Right lobe of liver (tissue), 6 donors: ENCODE results near the gene RXFP1. TPM values are rescaled to one million over a fixed set of nuclear protein-coding genes. Genes with fewer than 3 reads are reported as not detected.

Experiments
- ATAC-seq, 4 donors: fragments of 200-7000 bp; cut with Tn5 transposase; one replicate each; pipeline ENCODE4 v1.9.1; 2020; ENCODE audit warnings: mild to moderate bottlenecking in 4 of 4, moderate library complexity in 4 of 4
- DNase-seq, 3 donors: peaks; one replicate each; pipeline ENCODE4 v3.0.0-alpha.2; 2020
- H3K27ac ChIP-seq, 3 donors: fragments of 200-600 bp; one replicate each; pipeline ENCODE4 v1.8.0; 2022
- H3K27me3 ChIP-seq, 2 donors: fragments of 200-600 bp; one replicate each; pipeline ENCODE4 v1.8.0; 2022
- H3K36me3 ChIP-seq, 4 donors: fragments of 200-600 bp; sonication (generic) in 1 of 4; one replicate each; pipeline versions ENCODE4 v1.5.1 to v1.8.0; 2017 to 2022; ENCODE audit warnings: control low read depth in 1 of 4
- H3K4me1 ChIP-seq, 4 donors: fragments of 200-600 bp; sonication (generic) in 1 of 4; one replicate each; pipeline versions ENCODE4 v1.5.1 to v1.8.0; 2017 to 2022; ENCODE audit warnings: control low read depth in 1 of 4
- H3K4me3 ChIP-seq, 3 donors: fragments of 200-600 bp; one replicate each; pipeline ENCODE4 v1.8.0; 2022
- H3K9me3 ChIP-seq, 4 donors: fragments of 200-600 bp; sonication (generic) in 1 of 4; one replicate each; pipeline versions ENCODE4 v1.5.1 to v1.8.0; 2017 to 2022; ENCODE audit warnings: control low read depth in 1 of 4
- POLR2A ChIP-seq: fragments of 450-650 bp; IDR thresholded peaks from one replicate; pipeline ENCODE4 v1.6.1; 2017; ENCODE audit warnings: antibody characterized with exemption, mild to moderate bottlenecking
- WGBS: methylation state at CpG from one replicate; pipeline ENCODE4 v1.1.6; 2018; ENCODE audit warnings: low coverage, low lambda C conversion rate; ENCODE audit not compliant: insufficient coverage; ENCODE audit errors: missing lambda C conversion rate; 5-methylcytosine and 5-hydroxymethylcytosine counted together
- intact Hi-C, 2 donors: fragments of 100-400 bp; cut with DNase I; formaldehyde crosslinking; loops; one replicate each; pipeline versions ENCODE4 v1.11.2 to v1.14.1; 2022
- total RNA-seq, 6 experiments: library from RNA; depleted of rRNA in 2 of 6; stranded (reverse); fragments of >200 nt in 2 of 6; fragmentation: NEBNext Ultra II Directional in 3 of 6; extraction: Animal tissue kit (Norgen Biotek cat#: 25700) in 3 of 6; gene quantifications; one replicate each; pipeline versions ENCODE4 v1.1.0 to v1.2.4, GENCODE V29; 2016 to 2023
- TF ChIP-seq, protein P1 (sequence below), 4 donors: fragments of 200-600 bp in 3 of 4; fragments of 450-650 bp in 1 of 4; IDR thresholded peaks; one replicate each; pipeline versions ENCODE4 v1.5.1 to v1.8.0; 2016 to 2022; ENCODE audit warnings: antibody characterized with exemption in 4 of 4, mild to moderate bottlenecking in 2 of 4
- donor health status: DM: no; HTN: yes; CAD: no.
- donor health status: DM: no; HTN: no; CAD: no.
- donor health status: DM: no; HTN: no; CAD: no.
- donor health status: DM: no; HTN: yes; CAD: no.
- donor health status: DM: no; HTN: yes; CAD: no.

RXFP1 gene
- total RNA-seq, 6 experiments from 2014 or later, result 0.88 to 3.4 (median 1.3) TPM

DNA sequence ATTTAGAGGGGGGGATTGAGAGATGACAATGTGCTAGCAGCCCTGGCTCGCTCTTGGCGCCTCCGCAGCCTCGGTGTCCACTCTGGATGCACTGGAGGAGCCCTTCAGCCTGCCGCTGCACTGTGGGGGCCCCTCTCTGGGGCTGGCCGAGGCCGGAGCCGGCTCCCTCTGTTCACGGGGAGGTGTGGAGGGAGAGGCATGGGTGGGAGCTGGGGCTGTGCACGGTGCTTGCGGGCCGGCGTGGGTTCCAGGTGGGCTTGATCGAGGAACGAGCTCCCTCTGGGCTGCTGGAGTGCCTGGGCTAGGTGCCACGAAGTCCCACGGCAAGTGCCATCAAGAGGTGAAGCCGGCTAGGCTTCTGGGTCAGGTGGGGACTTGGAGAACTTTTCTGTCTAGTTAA, 143.1 kb downstream of the RXFP1 start:
- intact Hi-C loops, result no loop called here
- H3K27me3 ChIP-seq, result no peaks in the 10 kb centered on the region
- ATAC-seq, result no peak
- WGBS, result 96% methylated on average over 5 of the region's 18 CpGs
- H3K4me1 ChIP-seq, result no peaks in the 10 kb centered on the region
- no peak overlapping the region for H3K4me3 ChIP-seq
- DNase-seq, result no peak
- H3K36me3 ChIP-seq, result no peaks in the 10 kb centered on the region
- TF ChIP-seq POLR2A, result no peak
- TF ChIP-seq, protein P1, sequence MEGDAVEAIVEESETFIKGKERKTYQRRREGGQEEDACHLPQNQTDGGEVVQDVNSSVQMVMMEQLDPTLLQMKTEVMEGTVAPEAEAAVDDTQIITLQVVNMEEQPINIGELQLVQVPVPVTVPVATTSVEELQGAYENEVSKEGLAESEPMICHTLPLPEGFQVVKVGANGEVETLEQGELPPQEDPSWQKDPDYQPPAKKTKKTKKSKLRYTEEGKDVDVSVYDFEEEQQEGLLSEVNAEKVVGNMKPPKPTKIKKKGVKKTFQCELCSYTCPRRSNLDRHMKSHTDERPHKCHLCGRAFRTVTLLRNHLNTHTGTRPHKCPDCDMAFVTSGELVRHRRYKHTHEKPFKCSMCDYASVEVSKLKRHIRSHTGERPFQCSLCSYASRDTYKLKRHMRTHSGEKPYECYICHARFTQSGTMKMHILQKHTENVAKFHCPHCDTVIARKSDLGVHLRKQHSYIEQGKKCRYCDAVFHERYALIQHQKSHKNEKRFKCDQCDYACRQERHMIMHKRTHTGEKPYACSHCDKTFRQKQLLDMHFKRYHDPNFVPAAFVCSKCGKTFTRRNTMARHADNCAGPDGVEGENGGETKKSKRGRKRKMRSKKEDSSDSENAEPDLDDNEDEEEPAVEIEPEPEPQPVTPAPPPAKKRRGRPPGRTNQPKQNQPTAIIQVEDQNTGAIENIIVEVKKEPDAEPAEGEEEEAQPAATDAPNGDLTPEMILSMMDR (IDR thresholded peaks at IDR 0.05), result no peak
- H3K9me3 ChIP-seq, result no peaks in the 10 kb centered on the region
- H3K27ac ChIP-seq, result no peak overlapping the region

DNA sequence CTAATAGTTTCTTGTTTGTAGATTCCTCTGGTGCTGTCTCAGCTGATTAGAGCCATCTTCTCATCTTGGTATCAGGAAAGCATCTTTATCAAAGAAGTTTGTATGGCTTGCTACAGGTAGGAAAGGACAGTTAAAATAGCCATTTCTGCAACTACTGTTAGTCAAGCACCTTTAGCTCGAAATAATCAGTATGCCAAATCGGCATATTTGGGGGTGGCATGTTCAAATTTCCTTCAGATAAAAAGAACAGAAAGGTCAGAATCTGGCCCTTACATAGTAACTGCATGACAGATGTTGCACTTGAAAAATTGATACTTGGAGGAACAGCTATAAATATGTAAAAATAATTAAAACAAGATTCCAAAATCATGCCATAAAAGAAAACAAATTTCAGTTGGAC, 145.2 kb downstream of the RXFP1 start:
- H3K4me1 ChIP-seq, result no peaks in the 10 kb centered on the region
- H3K36me3 ChIP-seq, result no peaks in the 10 kb centered on the region
- ATAC-seq, result no peak
- 80% methylated on average over 2 of the region's 2 CpGs for WGBS
- no peaks in the 10 kb centered on the region for H3K9me3 ChIP-seq
- no peak for DNase-seq
- H3K27ac ChIP-seq, result no peak overlapping the region
- intact Hi-C loops, result no loop called here
- H3K4me3 ChIP-seq, result no peak overlapping the region
- H3K27me3 ChIP-seq, result no peaks in the 10 kb centered on the region
- no peak for TF ChIP-seq POLR2A
- TF ChIP-seq, protein P1 (IDR thresholded peaks at IDR 0.05), result no peak

DNA sequence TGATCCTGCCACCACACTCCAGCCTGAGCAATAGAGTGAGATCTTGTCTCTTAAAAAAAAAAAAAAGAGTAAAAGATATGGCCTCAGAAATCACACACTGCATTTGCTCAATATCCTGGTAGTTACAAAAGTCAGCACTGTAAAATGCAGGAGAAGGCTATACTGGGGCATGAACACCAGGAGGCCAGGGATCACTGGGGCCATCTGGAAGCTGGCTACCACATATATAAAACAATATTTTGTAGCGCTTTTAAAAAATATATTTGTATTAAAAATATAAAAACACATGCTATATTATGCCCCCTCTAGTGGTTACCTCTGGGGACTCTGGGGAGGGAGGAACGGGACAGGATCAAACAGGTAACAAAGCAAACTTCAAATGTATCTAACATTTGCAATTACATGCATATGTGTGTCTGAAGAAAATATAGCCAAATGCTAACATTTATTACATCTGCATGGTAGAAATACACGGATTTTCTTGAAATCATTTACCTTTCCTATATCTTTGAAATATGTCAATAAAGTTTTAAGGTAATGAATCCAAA, 146.0 kb downstream of the RXFP1 start:
- ATAC-seq, result no peak
- no peaks in the 10 kb centered on the region for H3K27me3 ChIP-seq
- no peaks in the 10 kb centered on the region for H3K4me1 ChIP-seq
- no peaks in the 10 kb centered on the region for H3K36me3 ChIP-seq
- no peak for DNase-seq
- WGBS, result 82% methylated on average over 3 of the region's 3 CpGs
- intact Hi-C loops, result no loop called here
- TF ChIP-seq POLR2A, result no peak
- TF ChIP-seq, protein P1 (IDR thresholded peaks at IDR 0.05), result peak in 3 of 4 donors; percentile 42 to 48 (median 46)
- H3K27ac ChIP-seq, result no peak overlapping the region
- H3K4me3 ChIP-seq, result no peak overlapping the region
- no peaks in the 10 kb centered on the region for H3K9me3 ChIP-seq

DNA sequence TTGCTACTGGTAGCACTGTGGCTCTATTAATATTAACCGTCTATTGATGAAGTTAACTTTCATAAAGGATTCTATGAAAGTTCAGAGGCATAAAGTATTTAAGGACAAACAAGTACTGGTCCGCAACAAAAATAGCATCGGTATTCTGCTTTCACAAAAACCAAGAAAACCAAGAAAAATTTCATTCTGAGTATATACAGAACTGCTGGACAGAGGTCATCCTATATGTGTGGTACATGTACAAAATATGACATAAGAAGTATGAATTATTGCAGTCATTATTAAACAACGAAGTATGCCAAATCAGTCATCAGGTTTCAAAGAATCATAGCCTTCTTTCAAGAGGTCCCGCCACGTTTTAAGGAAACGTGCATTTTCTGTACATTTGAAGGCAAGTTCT, 147.6 kb downstream of the RXFP1 start:
- 88% methylated on average over 7 of the region's 7 CpGs for WGBS
- no peak for DNase-seq
- H3K27me3 ChIP-seq, result no peaks in the 10 kb centered on the region
- no peaks in the 10 kb centered on the region for H3K36me3 ChIP-seq
- peaks cover 0 to 15% (median 4%) of the 10 kb centered on the region in 4 donors for H3K4me1 ChIP-seq
- ATAC-seq, result no peak
- no peaks in the 10 kb centered on the region for H3K9me3 ChIP-seq
- no peak overlapping the region for H3K27ac ChIP-seq
- intact Hi-C loops, result no loop called here
- no peak overlapping the region for H3K4me3 ChIP-seq
- TF ChIP-seq, protein P1 (IDR thresholded peaks at IDR 0.05), result no peak
- no peak for TF ChIP-seq POLR2A
